WI38 (cell line): ENCODE results near the gene VSTM5.
A peak's percentile ranks its signal among the peaks of the same experiment; 100 is the strongest.
"Not testable (repeated sequence)": the region's sequence is repeated elsewhere in the genome, so short reads cannot be mapped to it uniquely, and the experiment has no call there.

Source experiments
- H3K4me3 ChIP-seq: 2 replicates; pipeline ENCODE4 v1.5.1; 2011; ENCODE audit warnings: low read depth, mild to moderate bottlenecking, control low read depth, low read length
- TF ChIP-seq, protein P1 (sequence below): IDR thresholded peaks from 2 replicates; pipeline ENCODE4 v1.5.1; 2012; ENCODE audit warnings: low read depth, mild to moderate bottlenecking, control low read depth, low read length

The VSTM5 gene

DNA sequence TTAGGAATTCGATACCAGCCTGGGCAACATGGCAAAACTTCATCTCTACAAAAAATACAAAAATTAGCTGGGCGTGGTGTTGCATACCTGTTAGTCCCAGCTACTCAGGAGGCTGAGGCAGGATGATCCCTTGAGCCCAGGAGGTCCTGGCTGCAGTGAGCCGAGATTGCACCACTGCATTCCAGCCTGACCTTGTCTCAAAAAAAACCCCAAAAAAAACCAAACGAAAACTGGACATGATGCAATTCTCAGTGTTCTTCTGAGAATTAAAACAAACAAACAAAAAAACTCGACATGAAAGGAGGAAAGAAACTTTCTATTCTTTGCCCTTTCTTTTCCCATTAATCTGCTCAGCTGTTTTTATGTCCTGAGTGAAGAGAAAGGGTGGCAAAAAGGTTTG is 58.9 kb downstream of the VSTM5 start:
- TF ChIP-seq, protein P1, sequence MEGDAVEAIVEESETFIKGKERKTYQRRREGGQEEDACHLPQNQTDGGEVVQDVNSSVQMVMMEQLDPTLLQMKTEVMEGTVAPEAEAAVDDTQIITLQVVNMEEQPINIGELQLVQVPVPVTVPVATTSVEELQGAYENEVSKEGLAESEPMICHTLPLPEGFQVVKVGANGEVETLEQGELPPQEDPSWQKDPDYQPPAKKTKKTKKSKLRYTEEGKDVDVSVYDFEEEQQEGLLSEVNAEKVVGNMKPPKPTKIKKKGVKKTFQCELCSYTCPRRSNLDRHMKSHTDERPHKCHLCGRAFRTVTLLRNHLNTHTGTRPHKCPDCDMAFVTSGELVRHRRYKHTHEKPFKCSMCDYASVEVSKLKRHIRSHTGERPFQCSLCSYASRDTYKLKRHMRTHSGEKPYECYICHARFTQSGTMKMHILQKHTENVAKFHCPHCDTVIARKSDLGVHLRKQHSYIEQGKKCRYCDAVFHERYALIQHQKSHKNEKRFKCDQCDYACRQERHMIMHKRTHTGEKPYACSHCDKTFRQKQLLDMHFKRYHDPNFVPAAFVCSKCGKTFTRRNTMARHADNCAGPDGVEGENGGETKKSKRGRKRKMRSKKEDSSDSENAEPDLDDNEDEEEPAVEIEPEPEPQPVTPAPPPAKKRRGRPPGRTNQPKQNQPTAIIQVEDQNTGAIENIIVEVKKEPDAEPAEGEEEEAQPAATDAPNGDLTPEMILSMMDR = no peak

DNA sequence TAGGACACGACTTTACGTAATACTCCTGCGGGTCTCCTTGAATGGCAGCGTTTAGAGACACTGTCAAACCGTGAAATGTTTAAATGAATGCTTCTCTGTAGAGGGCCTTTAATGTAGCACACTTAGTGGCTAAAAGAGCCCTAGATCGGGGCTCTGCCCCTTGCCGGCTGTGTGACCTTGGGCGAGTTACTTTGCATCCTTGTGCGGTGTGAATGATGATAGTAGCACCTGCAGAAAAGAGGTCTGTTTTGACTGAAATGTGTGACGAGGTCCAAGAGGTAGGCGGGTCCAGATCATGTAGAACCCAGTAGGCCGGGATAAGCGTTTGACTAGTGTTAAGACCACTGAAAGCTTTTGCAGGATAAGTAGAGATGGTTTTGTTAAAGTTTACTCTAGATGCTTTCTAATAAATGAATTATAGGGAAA is 65.5 kb downstream of the VSTM5 start:
- TF ChIP-seq, protein P1 = no peak
- H3K4me3 ChIP-seq = peak overlapping the region; percentile 85

More for the DNA sequence above, 58.9 kb downstream of the VSTM5 start:
- no peak overlapping the region for H3K4me3 ChIP-seq

DNA sequence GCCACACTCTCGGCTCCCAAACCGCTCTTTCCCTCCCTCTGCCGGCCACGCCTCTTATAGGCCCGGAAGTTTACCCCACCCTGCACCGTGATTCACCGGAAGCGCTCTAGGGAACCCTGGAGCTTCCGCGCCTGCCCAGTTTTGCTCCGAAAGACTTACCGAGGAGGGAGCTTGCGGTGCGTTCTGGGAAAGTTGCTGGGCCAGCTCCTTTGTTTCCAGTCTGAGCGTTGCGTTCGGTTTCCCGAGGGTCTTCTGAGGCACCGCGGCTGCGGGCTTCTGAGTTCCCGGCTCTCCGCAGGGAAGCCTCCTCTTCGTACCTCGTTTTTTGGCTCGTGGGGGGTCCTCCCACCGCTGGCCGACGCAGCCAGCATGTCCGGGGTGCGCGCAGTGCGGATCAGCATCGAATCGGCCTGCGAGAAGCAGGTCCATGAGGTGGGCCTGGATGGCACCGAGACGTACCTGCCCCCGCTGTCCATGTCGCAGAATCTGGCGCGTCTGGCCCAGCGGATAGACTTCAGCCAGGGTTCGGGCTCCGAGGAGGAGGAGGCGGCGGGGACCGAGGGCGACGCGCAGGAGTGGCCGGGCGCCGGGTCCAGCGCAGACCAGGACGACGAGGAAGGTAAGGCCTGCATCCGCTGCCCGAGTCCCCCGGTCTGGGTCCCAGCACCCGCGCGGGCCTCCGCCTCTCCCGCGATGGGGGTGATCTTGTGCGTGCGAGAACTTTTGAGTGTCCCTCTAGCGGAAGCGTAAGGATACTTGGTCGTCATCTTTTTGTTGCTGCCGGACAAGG is 66.1 kb downstream of the VSTM5 start, which contains the start of gene MED17:
TSS of gene MED17 (plus strand) at position 138 of the 790 bp plus-strand sequence. CDS start at position 370, 232 bp downstream.
- H3K4me3 ChIP-seq = peak within 1 kb of the TSS; percentile 85
- TF ChIP-seq, protein P1 = peak; percentile 32

DNA sequence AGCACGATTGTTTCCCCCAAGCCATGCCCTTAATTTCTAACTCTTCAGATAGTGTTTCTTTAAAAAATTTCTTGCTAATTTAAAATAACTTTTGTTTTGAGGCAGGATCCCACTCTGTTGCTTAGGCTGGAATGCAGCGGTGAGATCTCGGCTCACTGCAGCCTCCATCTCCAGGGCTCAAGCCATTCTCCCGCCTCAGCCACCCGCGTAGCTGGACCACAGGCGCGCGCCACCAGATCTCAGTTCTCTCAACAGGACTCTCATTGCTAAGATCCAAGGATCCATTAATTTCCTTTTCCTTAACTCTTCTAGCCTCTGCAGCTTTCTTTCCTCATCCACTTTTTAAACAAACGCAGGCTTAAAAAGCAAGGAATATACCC is 66.7 kb downstream of the VSTM5 start:
- H3K4me3 ChIP-seq = peak overlapping the region; percentile 85
- TF ChIP-seq, protein P1 = no peak

DNA sequence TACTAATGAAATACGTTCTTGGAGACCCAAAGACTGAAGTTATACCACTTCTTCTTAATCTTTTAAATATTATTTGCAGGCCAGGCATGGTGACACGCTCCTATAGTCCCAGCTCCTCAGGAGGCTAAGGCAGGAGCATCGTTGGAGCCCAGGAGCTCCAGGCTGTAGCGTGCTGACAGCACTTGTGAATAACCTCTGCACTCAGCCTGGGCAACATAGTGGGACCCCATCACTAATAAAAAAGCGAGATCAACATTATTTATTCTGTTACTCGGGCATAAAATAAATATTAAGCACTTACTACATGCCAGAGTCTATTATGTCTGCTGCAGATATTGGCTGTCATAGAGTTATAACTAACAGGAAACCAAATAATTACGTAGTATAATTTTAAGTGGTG is 67.1 kb downstream of the VSTM5 start:
- peak overlapping the region; percentile 85 for H3K4me3 ChIP-seq
- TF ChIP-seq, protein P1 = no peak

DNA sequence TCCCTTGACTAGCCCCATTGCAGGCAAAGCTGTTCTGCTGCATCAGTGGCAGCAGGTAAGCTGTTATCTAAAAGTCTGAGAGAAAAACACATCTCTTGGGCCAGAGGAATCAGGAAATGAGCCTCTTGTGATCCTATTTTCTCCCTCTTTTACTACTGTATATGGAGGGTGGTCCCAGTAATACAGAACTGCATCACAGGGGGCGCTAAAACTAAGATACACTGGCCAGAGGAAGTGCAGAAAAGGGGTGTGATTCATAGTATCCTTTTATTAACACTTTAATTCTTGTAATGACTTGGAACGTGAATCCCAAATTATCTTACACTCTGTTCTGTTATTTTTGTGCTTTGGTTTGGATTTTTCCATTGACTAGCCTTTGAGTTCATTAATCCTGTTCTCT is 75.1 kb downstream of the VSTM5 start:
- no peak overlapping the region for H3K4me3 ChIP-seq
- TF ChIP-seq, protein P1 = no peak

DNA sequence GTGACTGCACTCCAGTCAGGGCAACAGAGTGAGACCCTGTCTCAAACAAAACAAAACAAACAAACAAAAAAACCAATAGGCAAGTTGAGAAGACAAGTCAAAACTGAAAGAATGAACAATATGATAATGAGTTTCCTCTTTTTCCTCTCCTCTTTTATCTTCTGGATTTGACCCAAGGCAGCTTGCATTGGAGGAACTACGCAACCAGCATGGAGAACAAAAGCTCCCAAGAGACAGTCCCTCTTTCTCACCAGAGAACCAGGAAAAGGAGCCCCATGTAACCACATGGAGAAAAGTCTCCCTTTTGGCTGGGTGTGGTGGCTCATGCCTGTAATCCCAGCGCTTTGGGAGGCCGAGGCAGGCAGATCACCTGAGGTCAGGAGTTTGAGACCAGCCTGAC is 75.9 kb downstream of the VSTM5 start:
- H3K4me3 ChIP-seq = not testable (repeated sequence)
